Activated CD8-positive, alpha-beta T cell treated with anti-CD3 and anti-CD28 coated beads for 36 hours (primary cell): ENCODE data around the gene SRMS. TPM values are rescaled to one million over a fixed set of nuclear protein-coding genes. Genes with fewer than 3 reads are reported as not detected.
A peak's percentile ranks its signal among the peaks of the same experiment; 100 is the strongest.

ENCODE experiments used
- ATAC-seq: fragments of 200-7000 bp; cut with Tn5 transposase; one replicate; pipeline ENCODE4 v1.10.0; 2021; ENCODE audit warnings: mild to moderate bottlenecking, moderate library complexity
- CTCF ChIA-PET: fragments of 350-600 bp; sonication (Branson Sonifier 250); formaldehyde crosslinking; loops from one replicate; lab custom pipeline; 2021; ENCODE audit warnings: antibody characterized with exemption; lab: Charles Lee
- POLR2A ChIA-PET: fragments of 350-600 bp; sonication (Branson Sonifier 250); formaldehyde crosslinking; loops from one replicate; lab custom pipeline; 2021; ENCODE audit warnings: antibody characterized with exemption; lab: Charles Lee
- DNase-seq: peaks from one replicate; pipeline ENCODE4 v3.0.0-alpha.2; 2020
- H3K27ac Mint-ChIP-seq: one replicate; pipeline ENCODE4 v1.8.0; 2021; ENCODE audit warnings: mild to moderate bottlenecking, mixed read lengths
- H3K27me3 Mint-ChIP-seq: one replicate; pipeline ENCODE4 v1.8.0; 2021; ENCODE audit warnings: mixed read lengths
- H3K36me3 Mint-ChIP-seq: one replicate; pipeline ENCODE4 v1.8.0; 2021; ENCODE audit warnings: low read depth, mixed read lengths
- H3K4me1 Mint-ChIP-seq: one replicate; pipeline ENCODE4 v1.8.0; 2021; ENCODE audit warnings: low read depth, mixed read lengths
- H3K4me3 Mint-ChIP-seq: one replicate; pipeline ENCODE4 v1.8.0; 2021; ENCODE audit warnings: mild to moderate bottlenecking, moderate library complexity, mixed read lengths
- H3K9me3 Mint-ChIP-seq: one replicate; pipeline ENCODE4 v1.8.0; 2021; ENCODE audit warnings: mixed read lengths
- intact Hi-C: fragments of 100-400 bp; cut with micrococcal nuclease; formaldehyde crosslinking; loops from one replicate; pipeline ENCODE4 v1.10.0; 2022
- total RNA-seq, 2 experiments: library from RNA; stranded (reverse); gene quantifications; one replicate each; pipeline ENCODE4 v1.2.3, GENCODE V29; 2021
- TF ChIP-seq, protein P1 (sequence below): fragments of 200-600 bp; IDR thresholded peaks from one replicate; pipeline ENCODE4 v1.8.0; 2022; ENCODE audit warnings: antibody characterized with exemption, mild to moderate bottlenecking

SRMS gene
- total RNA-seq, 2 experiments from 2014 or later, result not detected

DNA sequence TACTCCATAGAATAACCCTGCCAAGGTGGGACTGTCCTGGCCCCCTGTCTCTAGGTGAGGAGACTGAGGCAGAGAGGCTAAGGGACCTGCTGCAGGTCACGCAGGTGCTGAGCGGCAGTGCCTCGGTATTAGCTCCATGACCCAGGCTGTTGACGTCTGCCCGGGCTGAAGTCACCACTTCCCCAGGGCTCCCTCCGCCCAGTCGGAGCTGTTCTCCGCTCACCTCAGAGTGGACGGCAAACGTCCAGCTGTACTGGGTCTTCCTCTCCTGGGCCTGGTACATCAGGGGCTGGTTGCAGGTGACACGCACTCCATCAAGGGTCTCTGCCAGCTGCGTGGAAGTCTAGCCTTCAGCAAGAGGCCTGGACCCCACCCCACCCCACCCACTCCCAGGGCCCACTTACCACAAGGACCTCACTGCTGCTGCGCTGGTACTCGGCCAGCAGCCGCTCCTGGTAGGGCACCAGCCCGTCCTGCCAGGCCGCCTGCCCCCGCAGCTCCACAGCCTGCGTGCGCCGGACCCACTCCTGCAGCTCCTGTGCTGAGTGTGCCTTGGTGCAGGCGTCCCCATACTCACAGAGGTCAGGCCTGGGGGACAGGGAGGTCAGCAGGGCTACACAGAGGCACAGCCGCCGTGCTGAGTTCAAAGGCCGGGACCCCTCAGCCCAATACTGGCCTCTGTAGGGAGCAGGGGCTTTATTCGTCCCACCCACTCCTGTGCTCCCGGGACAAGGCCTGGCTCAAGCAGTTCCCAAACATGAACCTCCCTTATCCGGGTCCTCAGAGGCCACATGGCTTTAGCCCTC is 22.9 kb upstream of the SRMS start:
- H3K9me3 Mint-ChIP-seq, result no peaks in the 10 kb centered on the region
- H3K27ac Mint-ChIP-seq, result no peak overlapping the region
- CTCF ChIA-PET, result interaction anchor here (1.7 kb wide), 1 partner anchor 33 kb away, joined by 5 read pairs; the partner anchor contains the start of gene PTK6
- H3K4me1 Mint-ChIP-seq, result peaks cover 18% of the 10 kb centered on the region
- no peak overlapping the region for H3K4me3 Mint-ChIP-seq
- intact Hi-C loops, result no loop called here
- POLR2A ChIA-PET, result no interaction called here
- DNase-seq, result no peak
- H3K36me3 Mint-ChIP-seq, result no peaks in the 10 kb centered on the region
- H3K27me3 Mint-ChIP-seq, result peaks cover under 1% of the 10 kb centered on the region
- TF ChIP-seq, protein P1, sequence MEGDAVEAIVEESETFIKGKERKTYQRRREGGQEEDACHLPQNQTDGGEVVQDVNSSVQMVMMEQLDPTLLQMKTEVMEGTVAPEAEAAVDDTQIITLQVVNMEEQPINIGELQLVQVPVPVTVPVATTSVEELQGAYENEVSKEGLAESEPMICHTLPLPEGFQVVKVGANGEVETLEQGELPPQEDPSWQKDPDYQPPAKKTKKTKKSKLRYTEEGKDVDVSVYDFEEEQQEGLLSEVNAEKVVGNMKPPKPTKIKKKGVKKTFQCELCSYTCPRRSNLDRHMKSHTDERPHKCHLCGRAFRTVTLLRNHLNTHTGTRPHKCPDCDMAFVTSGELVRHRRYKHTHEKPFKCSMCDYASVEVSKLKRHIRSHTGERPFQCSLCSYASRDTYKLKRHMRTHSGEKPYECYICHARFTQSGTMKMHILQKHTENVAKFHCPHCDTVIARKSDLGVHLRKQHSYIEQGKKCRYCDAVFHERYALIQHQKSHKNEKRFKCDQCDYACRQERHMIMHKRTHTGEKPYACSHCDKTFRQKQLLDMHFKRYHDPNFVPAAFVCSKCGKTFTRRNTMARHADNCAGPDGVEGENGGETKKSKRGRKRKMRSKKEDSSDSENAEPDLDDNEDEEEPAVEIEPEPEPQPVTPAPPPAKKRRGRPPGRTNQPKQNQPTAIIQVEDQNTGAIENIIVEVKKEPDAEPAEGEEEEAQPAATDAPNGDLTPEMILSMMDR, result no peak
- ATAC-seq, result no peak

DNA sequence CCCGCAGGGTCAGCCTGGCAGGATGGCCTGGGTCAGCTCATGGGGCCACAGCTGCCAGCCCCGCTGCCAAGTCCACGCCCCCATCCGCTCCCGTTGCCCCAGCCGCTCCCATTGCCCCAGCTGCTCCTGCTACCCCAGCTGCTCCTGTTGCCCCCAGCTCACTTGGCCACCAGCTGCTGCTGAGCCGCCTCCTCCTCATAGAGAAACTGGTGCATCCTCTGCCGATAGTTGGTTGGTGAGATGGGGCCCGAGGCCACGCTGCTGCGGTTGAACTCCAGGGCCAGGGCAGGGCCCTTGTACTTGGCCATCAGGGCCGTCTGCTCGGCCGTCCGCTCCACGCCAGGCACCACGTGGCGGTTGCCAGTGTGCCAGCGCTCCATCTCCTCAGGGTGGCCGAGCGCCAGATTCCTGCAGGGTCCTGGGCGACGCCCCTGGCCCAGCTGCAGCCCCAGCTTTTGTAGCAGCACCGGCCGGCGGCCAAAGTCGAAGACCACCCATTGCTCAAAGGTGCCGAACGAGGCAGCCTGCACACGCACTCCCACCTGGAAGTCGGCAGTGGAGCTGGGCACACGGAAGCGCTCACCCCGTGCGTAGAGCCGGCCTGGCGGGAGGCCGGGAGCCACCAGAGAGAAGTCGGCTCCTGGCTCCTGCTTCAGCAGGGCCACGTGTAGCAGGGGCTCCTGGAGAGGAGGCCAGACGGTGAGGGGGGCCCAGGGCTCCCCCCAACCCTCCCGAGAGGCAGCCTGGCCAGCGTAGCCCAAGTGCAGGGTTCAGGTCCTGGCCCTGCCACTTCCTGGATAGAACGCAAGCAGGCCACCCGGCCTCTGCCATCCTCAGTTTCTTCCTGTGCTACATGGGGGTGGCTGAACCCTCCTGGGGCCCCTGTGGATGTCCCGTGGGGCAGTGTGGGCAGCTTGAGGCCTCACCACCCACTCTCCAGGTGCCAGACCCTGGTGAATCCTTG is 21.7 kb upstream of the SRMS start:
- POLR2A ChIA-PET, result interaction anchor here (1.3 kb wide), 1 partner anchor 30 kb away, joined by 3 read pairs; no protein-coding TSS in a partner anchor
- CTCF ChIA-PET, result interaction anchor here (1.2 to 1.7 kb wide), 3 partner anchors 12 to 32 kb away, joined by 5 to 6 read pairs (median 6); partner anchors contain the start of gene PTK6
- DNase-seq (no peak), ATAC-seq (no peak)
- TF ChIP-seq, protein P1, result no peak
- Mint-ChIP-seq H3K27me3 (no peaks in the 10 kb centered on the region), H3K9me3 (no peaks in the 10 kb centered on the region), H3K36me3 (no peaks in the 10 kb centered on the region), H3K4me3 (no peak overlapping the region), H3K4me1 (peaks cover 18% of the 10 kb centered on the region), H3K27ac (no peak overlapping the region)
- intact Hi-C loops, result no loop called here

DNA sequence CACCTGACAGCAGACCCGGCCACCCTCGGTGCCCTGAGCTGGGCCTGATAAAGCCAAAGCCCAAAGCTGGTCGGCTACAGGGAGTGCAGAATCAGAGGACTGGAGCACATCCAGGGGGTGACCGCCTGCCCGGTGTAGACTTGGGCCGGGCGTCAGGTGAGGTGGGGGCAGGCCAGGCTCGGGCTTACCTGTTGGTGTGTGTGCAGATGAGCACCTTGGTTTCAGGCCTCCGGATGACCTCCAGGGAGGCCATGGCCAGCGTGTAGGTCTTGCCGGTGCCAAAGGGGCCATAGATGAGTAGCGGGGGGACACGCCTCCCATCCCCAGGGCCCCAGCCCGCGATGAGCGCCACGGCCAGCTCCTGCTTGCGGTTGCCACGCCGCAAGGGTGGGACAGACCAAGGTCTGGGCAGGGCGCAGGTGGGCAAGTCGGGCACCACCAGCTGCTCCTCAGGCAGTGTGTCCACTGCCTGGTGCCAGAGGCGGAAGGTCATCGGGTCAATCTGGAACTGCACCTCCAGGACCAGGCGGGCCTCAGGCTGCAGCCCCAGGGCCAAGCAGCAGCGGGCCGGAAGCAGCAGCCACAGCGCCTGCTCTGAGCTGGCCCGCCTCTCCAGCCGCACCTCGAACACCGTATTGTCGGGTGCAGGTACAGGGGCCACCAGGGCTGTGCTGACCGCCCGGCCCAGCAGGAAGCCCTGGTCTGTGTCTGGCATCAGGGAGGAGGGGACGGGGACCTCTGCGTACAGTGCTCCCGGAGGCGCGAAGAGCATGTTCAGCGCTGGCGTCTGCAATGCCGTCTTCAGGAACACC is 20.8 kb upstream of the SRMS start:
- H3K4me1 Mint-ChIP-seq, result peaks cover 18% of the 10 kb centered on the region
- ChIA-PET CTCF (interaction anchor here (1.2 to 1.7 kb wide), 5 partner anchors 11 to 59 kb away, joined by 3 to 6 read pairs (median 4); partner anchors contain the start of gene GMEB2), POLR2A (interaction anchor here (1.0 to 1.3 kb wide), 2 partner anchors 29 to 466 kb away, joined by 3 read pairs; no protein-coding TSS in a partner anchor)
- peak overlapping the region; percentile 33 for H3K4me3 Mint-ChIP-seq
- intact Hi-C loops, result no loop called here
- no peaks in the 10 kb centered on the region for H3K27me3 Mint-ChIP-seq
- no peaks in the 10 kb centered on the region for H3K9me3 Mint-ChIP-seq
- no peak overlapping the region for H3K27ac Mint-ChIP-seq
- TF ChIP-seq, protein P1, result no peak
- no peak for DNase-seq
- ATAC-seq, result no peak
- no peaks in the 10 kb centered on the region for H3K36me3 Mint-ChIP-seq

- H3K9me3 Mint-ChIP-seq, result no peaks in the 10 kb centered on the region
- intact Hi-C loops, result no loop called here
- no peaks in the 10 kb centered on the region for H3K27me3 Mint-ChIP-seq
- H3K36me3 Mint-ChIP-seq, result no peaks in the 10 kb centered on the region
- H3K4me1 Mint-ChIP-seq, result peaks cover 18% of the 10 kb centered on the region
- ATAC-seq (peak; percentile 79), DNase-seq (peak; percentile 80)
- ChIA-PET POLR2A (interaction anchor here (1.0 to 1.3 kb wide), 4 partner anchors 10 to 466 kb away, joined by 3 to 4 read pairs (median 4); no protein-coding TSS in a partner anchor), CTCF (interaction anchor here (0.6 to 1.7 kb wide), 7 partner anchors 15 to 297 kb away, joined by 3 to 6 read pairs (median 3); partner anchors contain the start of gene GMEB2)
- H3K27ac Mint-ChIP-seq, result peak overlapping the region; percentile 52
- peak overlapping the region; percentile 33 for H3K4me3 Mint-ChIP-seq
- TF ChIP-seq, protein P1, result no peak
Measured at GRCh38 chr20:63567386-63568169, 20.0 kb upstream of the SRMS start.
